Measurements from ENCODE around the gene TEX13C. TPM values are rescaled to one million over a fixed set of nuclear protein-coding genes. Genes with fewer than 3 reads are reported as not detected.
"Not testable (repeated sequence)": the region's sequence is repeated elsewhere in the genome, so short reads cannot be mapped to it uniquely, and the experiment has no call there.

Gene TEX13C
- total RNA-seq, 2 donors from 2014 or later, result not detected

DNA sequence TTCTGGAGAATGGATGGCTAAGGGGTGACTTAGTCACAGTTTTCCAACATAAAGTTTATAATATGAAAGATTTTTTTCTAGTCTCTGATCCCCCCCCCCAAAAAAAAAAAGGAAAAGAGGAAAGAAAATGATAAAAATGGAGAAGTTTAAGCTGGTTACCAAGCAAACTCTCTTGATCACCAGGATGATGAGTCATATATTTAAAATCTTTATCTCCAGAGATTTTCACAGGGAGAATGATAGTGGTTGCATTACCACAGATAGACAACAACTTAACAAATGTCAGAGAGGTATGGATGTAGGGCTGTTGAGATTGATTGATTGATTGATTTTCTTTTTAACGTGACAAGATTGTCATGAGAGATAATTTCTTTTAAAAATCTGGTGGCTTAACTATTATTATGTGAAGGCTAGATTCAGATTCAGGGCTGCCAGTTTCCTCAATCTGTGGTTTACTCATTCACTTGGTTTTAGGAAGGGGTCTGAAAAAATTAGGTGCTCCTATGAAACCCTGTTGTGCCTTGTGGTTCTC, 13.3 kb upstream of the TEX13C start:
- TF ChIP-seq POLR2A (IDR thresholded peaks at IDR 0.05), result no peak
- TF ChIP-seq, protein P1, sequence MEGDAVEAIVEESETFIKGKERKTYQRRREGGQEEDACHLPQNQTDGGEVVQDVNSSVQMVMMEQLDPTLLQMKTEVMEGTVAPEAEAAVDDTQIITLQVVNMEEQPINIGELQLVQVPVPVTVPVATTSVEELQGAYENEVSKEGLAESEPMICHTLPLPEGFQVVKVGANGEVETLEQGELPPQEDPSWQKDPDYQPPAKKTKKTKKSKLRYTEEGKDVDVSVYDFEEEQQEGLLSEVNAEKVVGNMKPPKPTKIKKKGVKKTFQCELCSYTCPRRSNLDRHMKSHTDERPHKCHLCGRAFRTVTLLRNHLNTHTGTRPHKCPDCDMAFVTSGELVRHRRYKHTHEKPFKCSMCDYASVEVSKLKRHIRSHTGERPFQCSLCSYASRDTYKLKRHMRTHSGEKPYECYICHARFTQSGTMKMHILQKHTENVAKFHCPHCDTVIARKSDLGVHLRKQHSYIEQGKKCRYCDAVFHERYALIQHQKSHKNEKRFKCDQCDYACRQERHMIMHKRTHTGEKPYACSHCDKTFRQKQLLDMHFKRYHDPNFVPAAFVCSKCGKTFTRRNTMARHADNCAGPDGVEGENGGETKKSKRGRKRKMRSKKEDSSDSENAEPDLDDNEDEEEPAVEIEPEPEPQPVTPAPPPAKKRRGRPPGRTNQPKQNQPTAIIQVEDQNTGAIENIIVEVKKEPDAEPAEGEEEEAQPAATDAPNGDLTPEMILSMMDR (IDR thresholded peaks at IDR 0.05), result no peak
- 22 to 25% methylated on average over 1 of the region's 1 CpG for WGBS, 2 donors
- Histone ChIP-seq H3K27me3 (no peaks in the 10 kb centered on the region), H3K36me3 (replicated peaks in 1 of 2; ENCODE audit: insufficient read depth in 1 of 2, low read depth in 2 of 2) (no peaks in the 10 kb centered on the region), H3K4me1 (no peaks in the 10 kb centered on the region), H3K4me3 (no peak overlapping the region), H3K9me3 (no peaks in the 10 kb centered on the region), H3K27ac (no peak overlapping the region)
- intact Hi-C loops (cut with DNase I), result no loop called here
- ATAC-seq (no peak), DNase-seq (no peak)

DNA sequence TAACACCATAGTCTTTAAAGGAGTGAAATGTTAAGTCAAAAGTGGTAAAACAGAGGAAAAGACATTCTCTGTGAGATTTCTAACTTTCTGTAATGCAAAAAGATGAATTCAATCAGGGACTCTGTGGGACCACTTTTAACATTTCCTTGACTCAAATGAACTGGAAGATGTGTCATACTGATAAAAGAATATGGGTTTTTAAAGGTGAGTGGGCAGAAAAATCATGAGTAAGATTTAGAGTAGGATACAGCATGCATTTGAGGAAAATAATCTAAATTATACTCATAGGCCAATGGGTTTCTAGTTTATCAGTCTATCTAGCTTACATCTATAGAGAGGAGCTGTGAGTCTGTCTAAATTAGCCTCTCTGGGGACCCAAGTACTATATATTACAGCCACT, 11.0 kb upstream of the TEX13C start:
- intact Hi-C loops (cut with DNase I), result no loop called here
- no peaks in the 10 kb centered on the region for H3K9me3 ChIP-seq
- ATAC-seq (no peak), DNase-seq (no peak)
- no peaks in the 10 kb centered on the region for H3K36me3 ChIP-seq (replicated peaks in 1 of 2; ENCODE audit: insufficient read depth in 1 of 2, low read depth in 2 of 2)
- H3K27ac ChIP-seq, result no peak overlapping the region
- no peaks in the 10 kb centered on the region for H3K27me3 ChIP-seq
- H3K4me3 ChIP-seq, result no peak overlapping the region
- H3K4me1 ChIP-seq, result no peaks in the 10 kb centered on the region
- TF ChIP-seq, protein P1 (IDR thresholded peaks at IDR 0.05), result no peak
- TF ChIP-seq POLR2A (IDR thresholded peaks at IDR 0.05), result no peak

DNA sequence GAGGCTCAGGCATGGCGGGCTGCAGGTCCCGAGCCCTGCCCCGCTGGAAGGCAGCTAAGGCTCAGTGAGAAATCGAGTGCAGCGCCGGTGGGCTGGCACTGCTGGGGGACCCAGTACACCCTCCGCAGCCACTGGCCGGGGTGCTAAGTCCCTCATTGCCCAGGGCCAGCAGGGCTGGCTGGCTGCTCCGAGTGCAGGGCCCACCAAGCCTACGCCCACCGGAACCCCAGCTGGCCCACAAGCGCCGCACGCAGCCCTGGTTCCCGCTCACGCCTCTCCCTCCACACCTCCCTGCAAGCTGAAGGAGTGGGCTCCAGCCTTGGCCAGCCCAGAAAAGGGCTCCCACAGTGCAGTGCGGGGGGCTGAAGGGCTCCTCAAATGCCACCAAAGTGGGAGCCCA, 505 bp upstream of the TEX13C start:
- WGBS, 2 donors, result 20 to 80% methylated on average over 1 of the region's 17 CpGs
- intact Hi-C loops (cut with DNase I); H3K36me3 ChIP-seq (replicated peaks in 1 of 2; ENCODE audit: insufficient read depth in 1 of 2, low read depth in 2 of 2); H3K9me3 ChIP-seq; H3K4me1 ChIP-seq; ATAC-seq; H3K27ac ChIP-seq; H3K27me3 ChIP-seq; H3K4me3 ChIP-seq; DNase-seq: not testable (repeated sequence)

DNA sequence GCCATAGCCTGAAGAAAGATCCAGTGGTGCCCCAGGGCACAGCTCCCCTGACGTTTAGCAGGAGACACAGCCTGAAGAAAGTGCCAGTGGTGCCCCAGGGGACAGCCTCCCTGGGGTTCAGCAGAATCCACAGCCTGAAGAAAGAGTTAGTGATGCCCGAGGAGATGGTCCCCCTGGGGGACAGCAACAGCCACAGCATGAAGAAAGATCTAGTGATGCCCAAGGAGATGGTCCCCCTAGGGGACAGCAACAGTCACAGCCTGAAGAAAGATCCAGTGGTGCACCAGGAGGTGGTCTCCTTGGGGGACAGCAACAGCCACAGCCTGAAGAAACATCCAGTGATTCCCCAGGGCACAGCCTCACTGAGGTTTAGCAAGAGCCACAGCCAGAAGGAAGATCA, 2.8 kb downstream of the TEX13C start:
- DNase-seq (no peak), ATAC-seq (no peak)
- intact Hi-C loops (cut with DNase I), result no loop called here

DNA sequence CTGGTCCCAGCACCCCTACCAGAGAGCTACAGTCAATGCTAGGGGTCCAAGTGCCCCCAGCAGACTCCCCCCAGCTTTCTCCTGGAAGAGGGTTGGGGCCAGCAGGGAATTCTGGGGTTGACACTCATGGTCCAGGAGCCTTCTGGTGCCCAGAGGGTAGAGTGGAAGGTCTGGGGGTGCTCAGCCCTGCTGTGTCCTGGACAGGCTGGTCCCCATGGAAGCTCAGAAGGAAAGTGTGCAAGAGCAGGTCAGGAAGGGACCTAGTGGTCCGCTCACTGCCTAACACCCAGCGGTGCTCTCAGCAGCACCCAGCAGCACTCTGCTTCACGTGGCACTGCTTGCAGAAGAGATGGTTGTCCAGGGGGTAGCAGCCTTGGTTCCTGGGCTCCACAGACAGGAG, 6.9 kb downstream of the TEX13C start:
- Histone ChIP-seq H3K4me1 (no peaks in the 10 kb centered on the region), H3K4me3 (no peak overlapping the region), H3K27me3 (no peaks in the 10 kb centered on the region), H3K9me3 (no peaks in the 10 kb centered on the region), H3K27ac (no peak overlapping the region), H3K36me3 (replicated peaks in 1 of 2; ENCODE audit: insufficient read depth in 1 of 2, low read depth in 2 of 2) (no peaks in the 10 kb centered on the region)
- WGBS, 2 donors, result no CpG with 5 or more reads among the region's 3 CpGs
- ATAC-seq (no peak), DNase-seq (no peak)
- TF ChIP-seq, protein P1 (IDR thresholded peaks at IDR 0.05), result no peak
- no peak for TF ChIP-seq POLR2A (IDR thresholded peaks at IDR 0.05)
- intact Hi-C loops (cut with DNase I), result no loop called here

More for the DNA sequence above, 2.8 kb downstream of the TEX13C start:
- no peaks in the 10 kb centered on the region for H3K27me3 ChIP-seq
- 50% methylated on average over 2 of the region's 2 CpGs; no CpG with 5 or more reads in 1 of the 2 donors for WGBS, 2 donors
- H3K9me3 ChIP-seq, result no peaks in the 10 kb centered on the region
- H3K27ac ChIP-seq, result no peak overlapping the region
- no peaks in the 10 kb centered on the region for H3K4me1 ChIP-seq
- no peak overlapping the region for H3K4me3 ChIP-seq
- H3K36me3 ChIP-seq (replicated peaks in 1 of 2; ENCODE audit: insufficient read depth in 1 of 2, low read depth in 2 of 2), result no peaks in the 10 kb centered on the region
- no peak for TF ChIP-seq POLR2A (IDR thresholded peaks at IDR 0.05)
- TF ChIP-seq, protein P1 (IDR thresholded peaks at IDR 0.05), result no peak

Measured in body of pancreas (tissue), 4 donors.